Neural cell (in vitro differentiated cells): ENCODE measurements around the gene KCNE1. TPM values are rescaled to one million over a fixed set of nuclear protein-coding genes. Genes with fewer than 3 reads are reported as not detected.
"Not testable (repeated sequence)": the region's sequence is repeated elsewhere in the genome, so short reads cannot be mapped to it uniquely, and the experiment has no call there.

Source experiments
- H2AFZ ChIP-seq: fragments of 200-600, 300-800 bp; sonication (generic), shearing (Covaris generic); 2 replicates; pipeline ENCODE4 v1.6.0; 2014; ENCODE audit warnings: low read depth, mild to moderate bottlenecking, antibody characterized with exemption, low read length, moderate library complexity
- H3F3A ChIP-seq: fragments of 200-600 bp; shearing (Covaris generic); 2 replicates; pipeline ENCODE4 v1.6.1; 2016; ENCODE audit warnings: mild to moderate bottlenecking, moderate library complexity, mixed read lengths, antibody characterized with exemption, low read length; ENCODE audit not compliant: insufficient read depth, poor library complexity, severe bottlenecking
- H3K27ac ChIP-seq: fragments of 200-600, 300-800 bp; sonication (generic), shearing (Covaris generic); 2 replicates; pipeline ENCODE4 v1.5.1; 2014; ENCODE audit warnings: mild to moderate bottlenecking, low read length, moderate library complexity
- H3K27me3 ChIP-seq: fragments of 300-800, 200-600 bp; sonication (generic), shearing (Covaris generic); 2 replicates; pipeline ENCODE4 v1.6.0; 2014; ENCODE audit warnings: mild to moderate bottlenecking, low read depth, low read length, moderate library complexity; ENCODE audit not compliant: insufficient read depth
- H3K36me3 ChIP-seq: fragments of 300-800, 200-600 bp; sonication (generic), shearing (Covaris generic); 2 replicates; pipeline ENCODE4 v1.5.1; 2014; ENCODE audit warnings: mild to moderate bottlenecking, antibody characterized with exemption, low read length, moderate library complexity; ENCODE audit not compliant: insufficient read depth
- H3K4me2 ChIP-seq: fragments of 300-800, 200-600 bp; sonication (generic), shearing (Covaris generic); 2 replicates; pipeline ENCODE4 v1.6.0; 2014; ENCODE audit warnings: mild to moderate bottlenecking, low read length
- H3K4me3 ChIP-seq: fragments of 300-800, 200-600 bp; sonication (generic), shearing (Covaris generic); 2 replicates; pipeline ENCODE4 v1.5.1; 2014; ENCODE audit warnings: mild to moderate bottlenecking, low read length, moderate library complexity
- H3K79me2 ChIP-seq: fragments of 200-600 bp; shearing (Covaris generic); replicated peaks from 2 replicates; pipeline ENCODE4 v1.6.0; 2014; ENCODE audit warnings: mild to moderate bottlenecking, low read length, moderate library complexity; ENCODE audit not compliant: insufficient read depth
- H3K9ac ChIP-seq: fragments of 300-800, 200-600 bp; sonication (generic), shearing (Covaris generic); 2 replicates; pipeline ENCODE4 v1.6.1; 2016; ENCODE audit warnings: mild to moderate bottlenecking, low read length, mixed read lengths
- H3K9me2 ChIP-seq: fragments of 200-600 bp; shearing (Covaris generic); 2 replicates; pipeline ENCODE4 v1.6.1; 2016; ENCODE audit warnings: mild to moderate bottlenecking, low read length, mixed read lengths; ENCODE audit not compliant: insufficient read depth
- H3K9me3 ChIP-seq: fragments of 200-600, 300-800 bp; sonication (generic), shearing (Covaris generic); 2 replicates; pipeline ENCODE4 v1.6.1; 2016; ENCODE audit warnings: mild to moderate bottlenecking, mixed run types, low read length, moderate library complexity, mixed read lengths
- H4K20me1 ChIP-seq: fragments of 200-600 bp; shearing (Covaris generic); 2 replicates; pipeline ENCODE4 v1.6.1; 2016; ENCODE audit warnings: mild to moderate bottlenecking, mixed run types; ENCODE audit not compliant: insufficient read depth
- polyA plus RNA-seq: library from polyadenylated mRNA; depleted of rRNA; stranded (reverse); fragments of >200 nt; gene quantifications from 2 replicates; pipeline ENCODE4 v1.2.3, GENCODE V29; 2014

Gene KCNE1
- polyA plus RNA-seq, 1 donor from 2014 or later = not detected

DNA sequence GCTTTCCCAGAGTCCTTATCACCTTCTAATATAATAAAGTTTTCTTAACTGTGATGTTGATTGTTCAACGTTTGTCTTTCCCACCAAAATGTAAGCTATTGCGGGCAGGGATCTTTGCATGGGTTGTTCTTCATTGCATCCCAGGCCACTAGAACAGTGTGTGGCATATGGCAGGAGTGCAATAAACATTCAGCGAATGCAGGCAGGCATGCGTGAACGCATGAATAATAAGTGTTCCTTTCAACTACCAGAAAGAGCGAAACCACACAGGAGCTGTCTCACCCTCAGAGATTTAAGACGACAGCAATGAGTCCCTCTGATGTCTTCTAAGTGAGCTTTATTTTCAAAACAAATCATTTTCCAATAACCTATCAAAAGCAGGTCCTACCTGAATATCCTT lies 53.7 kb downstream of the KCNE1 start:
- not testable (repeated sequence) for H3K9me3 ChIP-seq, H3K9ac ChIP-seq, H2AFZ ChIP-seq, H3K4me2 ChIP-seq, H4K20me1 ChIP-seq, H3K27ac ChIP-seq, H3K4me3 ChIP-seq, H3K9me2 ChIP-seq, H3K36me3 ChIP-seq, H3F3A ChIP-seq, H3K79me2 ChIP-seq, H3K27me3 ChIP-seq

DNA sequence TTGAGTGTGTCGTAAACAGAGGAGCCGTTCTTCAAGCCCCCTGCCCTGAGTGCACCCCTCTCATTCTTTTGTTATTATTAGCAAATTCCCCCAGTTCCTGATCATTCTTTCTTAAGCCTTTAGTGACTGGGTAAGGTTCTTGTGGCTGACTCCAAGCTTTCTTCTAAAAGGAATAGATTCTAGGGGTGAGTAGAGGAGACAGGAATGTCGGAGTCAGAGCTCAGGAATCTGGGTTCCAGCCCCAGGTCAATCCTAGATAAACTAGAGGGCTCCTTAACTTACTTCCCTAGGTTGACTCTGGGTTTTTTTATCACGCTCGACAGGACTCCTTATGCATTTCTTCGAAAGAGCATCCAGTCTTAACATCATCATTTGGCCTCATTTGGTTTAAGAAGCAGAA lies 55.8 kb downstream of the KCNE1 start:
- H3K9me3 ChIP-seq, H3K9me2 ChIP-seq, H3K9ac ChIP-seq, H3K27ac ChIP-seq, H3K4me3 ChIP-seq, H4K20me1 ChIP-seq, H3F3A ChIP-seq, H2AFZ ChIP-seq, H3K79me2 ChIP-seq, H3K4me2 ChIP-seq, H3K27me3 ChIP-seq, H3K36me3 ChIP-seq: not testable (repeated sequence)

DNA sequence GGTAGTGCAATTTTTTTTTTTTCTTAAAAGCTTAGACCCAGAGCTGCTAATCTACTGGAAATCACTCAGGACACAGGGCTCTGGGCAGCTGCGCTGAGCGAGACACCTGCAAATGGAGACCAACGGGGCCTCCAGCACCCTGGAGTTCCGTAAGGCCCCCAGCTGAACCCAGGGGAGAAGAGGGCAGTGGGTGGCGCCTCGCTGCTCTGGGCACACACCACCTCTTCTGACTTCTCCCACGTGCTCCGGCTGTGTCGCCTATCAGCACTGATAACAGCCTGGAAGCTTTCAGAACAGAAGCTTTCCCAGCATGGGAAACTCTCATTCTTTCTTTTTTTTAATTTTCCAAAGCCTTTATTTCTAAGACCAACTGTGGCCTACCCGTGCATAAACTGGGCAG lies 56.4 kb downstream of the KCNE1 start:
- H3K27ac ChIP-seq, H3K27me3 ChIP-seq, H3K79me2 ChIP-seq, H2AFZ ChIP-seq, H3K9me3 ChIP-seq, H3F3A ChIP-seq, H3K36me3 ChIP-seq, H3K9ac ChIP-seq, H3K9me2 ChIP-seq, H4K20me1 ChIP-seq, H3K4me2 ChIP-seq, H3K4me3 ChIP-seq: not testable (repeated sequence)

DNA sequence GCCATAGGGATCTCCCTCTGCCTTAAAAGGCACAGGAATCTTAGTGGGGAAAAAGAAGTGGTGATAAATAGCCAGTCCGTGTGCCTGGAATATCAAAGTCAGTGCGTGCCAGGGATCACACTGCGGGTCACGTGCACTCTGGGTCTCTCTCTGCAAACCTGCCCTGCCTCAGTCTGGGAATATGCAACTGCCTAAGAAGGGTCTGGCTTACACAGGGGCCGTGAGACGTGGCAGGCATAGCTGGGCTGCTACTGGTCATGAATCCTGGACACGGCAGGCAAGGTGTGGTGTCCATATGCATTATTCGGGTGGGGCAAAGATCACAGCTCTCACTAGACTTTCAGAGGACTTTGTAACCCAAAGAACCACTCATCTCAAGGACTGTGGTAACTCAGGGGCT lies 65.0 kb downstream of the KCNE1 start:
- not testable (repeated sequence) for H3K27me3 ChIP-seq, H3K27ac ChIP-seq, H3K9me2 ChIP-seq, H2AFZ ChIP-seq, H3K36me3 ChIP-seq, H3K4me2 ChIP-seq, H3K4me3 ChIP-seq, H3K9ac ChIP-seq, H3K79me2 ChIP-seq, H4K20me1 ChIP-seq, H3K9me3 ChIP-seq, H3F3A ChIP-seq

- H3K27ac ChIP-seq, H3K9me3 ChIP-seq, H3K9ac ChIP-seq, H2AFZ ChIP-seq, H3K79me2 ChIP-seq, H3K4me2 ChIP-seq, H3K36me3 ChIP-seq, H3K4me3 ChIP-seq, H3F3A ChIP-seq, H3K27me3 ChIP-seq, H4K20me1 ChIP-seq, H3K9me2 ChIP-seq: not testable (repeated sequence)
These were observed 68.5 kb downstream of the KCNE1 start for GRCh38 chr21:34443486-34443885.

DNA sequence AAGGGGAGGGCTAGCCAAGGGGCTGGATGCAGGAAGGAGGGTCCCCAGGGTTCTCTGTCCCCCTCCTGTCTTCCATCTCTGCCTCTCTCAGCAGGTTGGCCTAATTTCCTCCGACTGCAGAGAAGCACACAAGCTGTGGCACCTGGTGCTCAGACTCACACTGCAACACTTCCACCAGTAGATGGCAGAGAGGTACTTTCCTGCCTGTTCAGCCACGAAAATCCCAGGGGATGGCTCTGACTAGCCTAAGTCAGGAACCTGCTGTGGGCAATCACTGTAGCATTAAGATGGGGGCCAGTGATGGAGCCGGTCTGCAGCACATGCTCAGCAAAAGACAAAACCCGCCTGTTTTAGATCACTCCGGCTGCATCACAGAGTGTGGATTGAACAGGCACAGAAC lies 82.3 kb downstream of the KCNE1 start:
- H3K36me3 ChIP-seq, H3K9me2 ChIP-seq, H3K27ac ChIP-seq, H3F3A ChIP-seq, H3K9me3 ChIP-seq, H3K27me3 ChIP-seq, H3K9ac ChIP-seq, H2AFZ ChIP-seq, H3K79me2 ChIP-seq, H4K20me1 ChIP-seq, H3K4me3 ChIP-seq, H3K4me2 ChIP-seq: not testable (repeated sequence)

DNA sequence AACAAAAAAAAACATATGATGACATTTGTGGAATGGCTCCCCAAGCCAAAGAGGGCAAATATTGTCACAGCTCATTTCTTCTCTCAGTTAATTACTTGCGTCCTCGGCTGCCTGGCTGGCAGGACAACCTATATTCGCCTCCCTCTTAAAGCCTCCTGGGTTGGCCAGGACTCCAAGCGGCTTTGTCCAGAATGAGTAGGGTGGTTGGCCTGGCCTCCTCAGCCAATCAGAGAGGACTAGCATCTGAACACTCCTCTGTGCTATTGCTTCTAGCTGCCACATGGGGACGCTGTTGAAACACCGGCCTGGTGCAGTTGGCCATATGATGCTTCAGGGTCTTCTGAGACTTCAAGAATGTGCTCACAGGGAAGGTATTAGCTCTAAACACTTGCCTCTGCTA lies 83.6 kb downstream of the KCNE1 start:
- H3K27me3 ChIP-seq, H3K36me3 ChIP-seq, H3K9ac ChIP-seq, H3K9me3 ChIP-seq, H3F3A ChIP-seq, H4K20me1 ChIP-seq, H3K79me2 ChIP-seq, H3K27ac ChIP-seq, H3K4me3 ChIP-seq, H3K4me2 ChIP-seq, H2AFZ ChIP-seq, H3K9me2 ChIP-seq: not testable (repeated sequence)

- not testable (repeated sequence) for H3F3A ChIP-seq, H3K27ac ChIP-seq, H3K36me3 ChIP-seq, H3K9me3 ChIP-seq, H2AFZ ChIP-seq, H3K79me2 ChIP-seq, H3K4me3 ChIP-seq, H3K27me3 ChIP-seq, H4K20me1 ChIP-seq, H3K4me2 ChIP-seq, H3K9me2 ChIP-seq, H3K9ac ChIP-seq
These were observed 84.7 kb downstream of the KCNE1 start for GRCh38 chr21:34427339-34427738.
